Astrocyte (in vitro differentiated cells and primary cell): Measurements from ENCODE around the gene TSSK6. TPM values are rescaled to one million over a fixed set of nuclear protein-coding genes. Genes with fewer than 3 reads are reported as not detected.

Experiments used
- DNase-seq: peaks from one replicate; pipeline ENCODE4 v3.0.0-alpha.2; 2010; ENCODE audit warnings: low read depth
- FAIRE-seq: peaks from 2 replicates; lab custom pipeline; 2011; peaks lifted over from hg19 to GRCh38; lab: Jason Lieb, UNC
- H2AFZ ChIP-seq: 2 replicates; pipeline ENCODE4 v1.6.0; 2012; ENCODE audit warnings: low read depth, low read length, inconsistent platforms
- H3K27ac ChIP-seq: 2 replicates; pipeline ENCODE4 v1.5.1; 2011; ENCODE audit warnings: low read depth, low read length, inconsistent platforms
- H3K27me3 ChIP-seq: 2 replicates; pipeline ENCODE4 v1.6.0; 2011; ENCODE audit warnings: low read length, inconsistent platforms; ENCODE audit not compliant: insufficient read depth
- H3K36me3 ChIP-seq: 2 replicates; pipeline ENCODE4 v1.5.1; 2011; ENCODE audit warnings: low read length, inconsistent platforms; ENCODE audit not compliant: insufficient read depth
- H3K4me1 ChIP-seq: 2 replicates; pipeline ENCODE4 v1.5.1; 2011; ENCODE audit warnings: low read length, inconsistent platforms; ENCODE audit not compliant: insufficient read depth
- H3K4me2 ChIP-seq: 2 replicates; pipeline ENCODE4 v1.6.0; 2012; ENCODE audit warnings: low read length, inconsistent platforms
- H3K4me3 ChIP-seq: 2 replicates; pipeline ENCODE4 v1.5.1; 2011; ENCODE audit warnings: low read depth, mild to moderate bottlenecking, low read length, inconsistent platforms; ENCODE audit not compliant: insufficient read depth
- H3K79me2 ChIP-seq: 2 replicates; pipeline ENCODE4 v1.6.0; 2012; ENCODE audit warnings: mild to moderate bottlenecking, low read length, inconsistent platforms; ENCODE audit not compliant: insufficient read depth
- H3K9ac ChIP-seq: 2 replicates; pipeline ENCODE4 v1.6.0; 2012; ENCODE audit warnings: mild to moderate bottlenecking, low read length, inconsistent platforms
- H3K9me3 ChIP-seq: 2 replicates; pipeline ENCODE4 v1.5.1; 2012; ENCODE audit warnings: low read depth, mild to moderate bottlenecking, low read length, inconsistent platforms; ENCODE audit not compliant: insufficient read depth
- H4K20me1 ChIP-seq: 2 replicates; pipeline ENCODE4 v1.6.0; 2012; ENCODE audit warnings: low read length, inconsistent platforms; ENCODE audit not compliant: insufficient read depth
- H3K27ac Mint-ChIP-seq: one replicate; pipeline ENCODE4 v1.8.0; 2021; ENCODE audit warnings: mild to moderate bottlenecking, mixed read lengths; ENCODE audit not compliant: unreplicated experiment
- H3K27me3 Mint-ChIP-seq: one replicate; pipeline ENCODE4 v1.8.0; 2021; ENCODE audit warnings: low read depth, mixed read lengths; ENCODE audit not compliant: unreplicated experiment
- H3K36me3 Mint-ChIP-seq: one replicate; pipeline ENCODE4 v1.8.0; 2021; ENCODE audit warnings: low read depth, mixed read lengths; ENCODE audit not compliant: unreplicated experiment
- H3K4me1 Mint-ChIP-seq: one replicate; pipeline ENCODE4 v1.8.0; 2021; ENCODE audit warnings: low read depth, mixed read lengths; ENCODE audit not compliant: unreplicated experiment
- H3K4me3 Mint-ChIP-seq: one replicate; pipeline ENCODE4 v1.8.0; 2021; ENCODE audit warnings: mild to moderate bottlenecking, moderate library complexity, mixed read lengths; ENCODE audit not compliant: unreplicated experiment
- H3K9me3 Mint-ChIP-seq: one replicate; pipeline ENCODE4 v1.8.0; 2021; ENCODE audit warnings: mild to moderate bottlenecking, mixed read lengths; ENCODE audit not compliant: unreplicated experiment
- CTCF ChIP-seq: IDR thresholded peaks from 2 replicates; pipeline ENCODE4 v1.5.1; 2011; ENCODE audit warnings: low read depth, mild to moderate bottlenecking, inconsistent platforms, low read length, moderate library complexity; ENCODE audit not compliant: insufficient read depth
- EZH2 ChIP-seq: IDR thresholded peaks from 2 replicates; pipeline ENCODE4 v1.6.1; 2012; ENCODE audit warnings: mild to moderate bottlenecking, low read length, inconsistent platforms; ENCODE audit not compliant: insufficient read depth
- total RNA-seq: library from RNA; stranded (reverse); gene quantifications from 2 replicates; pipeline ENCODE4 v1.2.1, GENCODE V29; 2021

Gene TSSK6
- total RNA-seq, 1 donor from 2014 or later, result 1.8 TPM

GRCh38 chr19:19549804-19550464 lies 34.6 kb upstream of the TSSK6 start:
- no peaks in the 10 kb centered on the region for H3K9me3 Mint-ChIP-seq
- no peaks in the 10 kb centered on the region for H3K79me2 ChIP-seq
- FAIRE-seq (no peak), DNase-seq (no peak)
- H3K9me3 ChIP-seq, result no peaks in the 10 kb centered on the region
- no peak overlapping the region for H3K4me3 Mint-ChIP-seq
- no peak overlapping the region for H3K27ac ChIP-seq
- no peak overlapping the region for H2AFZ ChIP-seq
- peaks cover 16% of the 10 kb centered on the region for H3K4me1 Mint-ChIP-seq
- no peaks in the 10 kb centered on the region for H4K20me1 ChIP-seq
- H3K27me3 Mint-ChIP-seq, result peaks cover 10% of the 10 kb centered on the region
- no peak overlapping the region for H3K9ac ChIP-seq
- H3K4me2 ChIP-seq, result peak overlapping the region; percentile 58
- H3K4me3 ChIP-seq, result no peak overlapping the region
- H3K27me3 ChIP-seq, result peaks cover 8% of the 10 kb centered on the region
- H3K36me3 Mint-ChIP-seq, result peaks cover 6% of the 10 kb centered on the region
- peaks cover 7% of the 10 kb centered on the region for H3K4me1 ChIP-seq
- no peaks in the 10 kb centered on the region for H3K36me3 ChIP-seq
- TF ChIP-seq EZH2 (no peak), CTCF (no peak)
- no peak overlapping the region for H3K27ac Mint-ChIP-seq

DNA sequence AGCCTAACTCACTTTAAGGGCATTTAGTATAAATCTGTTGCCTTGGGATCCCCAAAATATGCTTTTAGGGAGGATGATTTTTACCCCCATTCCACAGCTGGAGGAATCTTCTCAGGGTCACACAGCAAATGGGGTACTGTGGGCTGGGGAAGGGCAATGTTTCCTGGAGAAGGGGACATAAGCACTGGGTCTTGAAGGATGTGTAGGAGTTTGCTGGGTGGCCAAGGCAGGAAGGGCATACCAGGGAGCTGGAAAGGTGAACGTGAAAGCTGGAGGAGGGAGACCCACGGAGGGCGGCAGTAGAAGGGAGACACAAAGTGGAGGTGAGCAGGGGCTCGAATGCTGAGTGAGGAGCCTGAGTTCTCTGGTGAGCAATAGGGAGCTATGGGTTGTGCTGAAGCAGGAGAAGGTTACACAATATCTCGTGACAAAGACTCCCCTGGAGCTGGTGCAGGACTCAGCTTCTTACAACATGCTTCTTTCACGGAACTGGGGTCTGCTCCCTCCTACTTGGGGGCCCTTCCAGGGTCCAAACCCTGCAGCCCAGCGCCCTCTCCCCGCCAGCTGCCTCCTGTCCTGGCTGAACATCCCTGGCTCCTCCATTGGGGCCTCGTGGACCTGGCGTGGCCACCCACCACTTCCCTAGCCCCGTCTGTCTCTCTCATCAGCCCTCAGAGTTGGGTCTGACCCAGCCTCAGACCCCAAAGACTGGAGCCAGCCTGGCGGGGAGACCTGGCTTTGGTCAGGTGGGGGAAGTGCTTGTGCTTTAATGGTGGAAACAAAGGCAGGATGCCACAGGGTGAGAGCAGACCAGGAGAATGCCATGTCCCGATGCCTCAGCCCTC lies 33.8 kb upstream of the TSSK6 start:
- no peak for FAIRE-seq
- Mint-ChIP-seq H3K4me1 (peaks cover 16% of the 10 kb centered on the region), H3K36me3 (peaks cover 6% of the 10 kb centered on the region), H3K9me3 (no peaks in the 10 kb centered on the region), H3K4me3 (no peak overlapping the region), H3K27ac (no peak overlapping the region), H3K27me3 (peaks cover 10% of the 10 kb centered on the region)
- Histone ChIP-seq H3K9me3 (no peaks in the 10 kb centered on the region), H3K27ac (no peak overlapping the region), H3K4me1 (peaks cover 7% of the 10 kb centered on the region), H3K9ac (no peak overlapping the region), H4K20me1 (no peaks in the 10 kb centered on the region), H2AFZ (no peak overlapping the region), H3K36me3 (no peaks in the 10 kb centered on the region), H3K27me3 (peaks cover 8% of the 10 kb centered on the region), H3K79me2 (no peaks in the 10 kb centered on the region), H3K4me3 (no peak overlapping the region), H3K4me2 (no peak overlapping the region)
- TF ChIP-seq CTCF, result no peak
- TF ChIP-seq EZH2, result no peak
- no peak for DNase-seq
